NOMO-1 (cell line): Measurements from ENCODE around the gene MAK.
"Not testable (repeated sequence)": the region's sequence is repeated elsewhere in the genome, so short reads cannot be mapped to it uniquely, and the experiment has no call there.

Experiments used
- DNase-seq, 2 experiments: peaks; one replicate each; lab custom pipeline; 2025; ENCODE audit not compliant: unreplicated experiment in 2 of 2; lab: John Stamatoyannopoulos, UW

MAK gene

GRCh38 chr6:10837995-10838793 is at the start of gene MAK:
MAK (minus strand) TSS chr6:10838539; CDS start chr6:10830648, 7,891 bp downstream.
- peak; percentile 83 to 89 for DNase-seq

- DNase-seq = peak; percentile 76 to 83
These were observed 48.6 kb upstream of the MAK start, which contains the start of gene SYCP2L for GRCh38 chr6:10886691-10887502. SYCP2L (plus strand) TSS chr6:10887052; CDS start chr6:10887127, 75 bp downstream.

GRCh38 chr6:10886365-10886690 is 48.0 kb upstream of the MAK start:
- not testable (repeated sequence) for DNase-seq

- no peak for DNase-seq
These were observed 46.1 kb upstream of the MAK start for GRCh38 chr6:10884245-10884972.

- no peak for DNase-seq
These were observed 45.2 kb upstream of the MAK start for GRCh38 chr6:10883312-10884244.

- DNase-seq = no peak
These were observed 44.4 kb upstream of the MAK start for GRCh38 chr6:10882657-10883171.

GRCh38 chr6:10882253-10882630 is 43.9 kb upstream of the MAK start:
- DNase-seq = not testable (repeated sequence)

- DNase-seq = no peak
These were observed 42.0 kb upstream of the MAK start for GRCh38 chr6:10880366-10880765.

GRCh38 chr6:10877871-10878270 is 39.5 kb upstream of the MAK start:
- DNase-seq = no peak

GRCh38 chr6:10877012-10877411 is 38.7 kb upstream of the MAK start:
- DNase-seq = no peak

- DNase-seq = no peak
These were observed 36.7 kb upstream of the MAK start for GRCh38 chr6:10875026-10875425.

- no peak for DNase-seq
These were observed 35.9 kb upstream of the MAK start for GRCh38 chr6:10874207-10874606.

GRCh38 chr6:10873374-10873773 is 35.0 kb upstream of the MAK start:
- DNase-seq = no peak

- DNase-seq = no peak
These were observed 29.6 kb upstream of the MAK start for GRCh38 chr6:10867952-10868351.

- not testable (repeated sequence) for DNase-seq
These were observed 28.4 kb upstream of the MAK start for GRCh38 chr6:10866709-10867108.

- DNase-seq = not testable (repeated sequence)
These were observed 24.7 kb upstream of the MAK start for GRCh38 chr6:10863031-10863430.

GRCh38 chr6:10862361-10862760 is 24.0 kb upstream of the MAK start:
- DNase-seq = no peak

GRCh38 chr6:10861086-10861485 is 22.7 kb upstream of the MAK start:
- DNase-seq = no peak

- no peak for DNase-seq
These were observed 18.9 kb upstream of the MAK start for GRCh38 chr6:10857259-10857658.
